HepG2 (cell line): Measurements from ENCODE around the gene SLC20A1.

Source experiments
- BHLHE40 ChIP-seq: IDR thresholded peaks from 2 replicates; pipeline ENCODE4 v1.6.1; 2011; ENCODE audit warnings: low read length, improper control_type of control experiment
- CC2D1A ChIP-seq: sonication (generic); formaldehyde crosslinking; IDR thresholded peaks from 2 replicates; pipeline ENCODE4 v1.8.1; 2023; ENCODE audit warnings: mild to moderate bottlenecking, missing genetic modification reagents
- FUBP1 ChIP-seq: sonication (generic); formaldehyde crosslinking; IDR thresholded peaks from 2 replicates; pipeline ENCODE4 v1.5.1; 2020; ENCODE audit warnings: missing genetic modification reagents, mild to moderate bottlenecking, borderline replicate concordance
- GPN1 ChIP-seq: sonication (generic); formaldehyde crosslinking; IDR thresholded peaks from 2 replicates; pipeline ENCODE4 v1.5.1; 2020; ENCODE audit warnings: missing genetic modification reagents, borderline replicate concordance
- IRF2 ChIP-seq: IDR thresholded peaks from 2 replicates; pipeline ENCODE4 v1.6.1; 2018; ENCODE audit warnings: missing genetic modification reagents, missing compliant biosample characterization
- POLR2A ChIP-seq, 2 experiments: IDR thresholded peaks; 2 replicates each; pipeline ENCODE4 v1.6.1; 2011; ENCODE audit warnings: low read depth in 2 of 2, low read length in 2 of 2, mild to moderate bottlenecking in 1 of 2, moderate library complexity in 1 of 2; ENCODE audit not compliant: insufficient read depth in 1 of 2
- POLR2AphosphoS5 ChIP-seq: IDR thresholded peaks from 2 replicates; pipeline ENCODE4 v1.6.1; 2012; ENCODE audit warnings: low read depth, low read length
- TOE1 ChIP-seq: sonication (generic); formaldehyde crosslinking; IDR thresholded peaks from 2 replicates; pipeline ENCODE4 v1.4.0; 2020; ENCODE audit warnings: mild to moderate bottlenecking, missing genetic modification reagents
- ZBTB40 ChIP-seq, 2 experiments: fragments of 450-650 bp in 1 of 2; sonication (generic) in 1 of 2; formaldehyde crosslinking in 1 of 2; IDR thresholded peaks; 2 replicates each; pipeline versions ENCODE4 v1.6.1 to v1.8.0; 2016 to 2022; ENCODE audit warnings: antibody characterized with exemption in 1 of 2, mild to moderate bottlenecking in 1 of 2, missing genetic modification reagents in 1 of 2
- ZNF224 ChIP-seq: sonication (generic); formaldehyde crosslinking; IDR thresholded peaks from 2 replicates; pipeline ENCODE4 v1.5.0; 2020; ENCODE audit warnings: mild to moderate bottlenecking, missing genetic modification reagents
- ZNF274 ChIP-seq: sonication (generic); formaldehyde crosslinking; IDR thresholded peaks from 2 replicates; pipeline ENCODE4 v1.5.1; 2020; ENCODE audit warnings: mild to moderate bottlenecking, missing genetic modification reagents
- ZNF282 ChIP-seq: fragments of 450-650 bp; IDR thresholded peaks from 2 replicates; pipeline ENCODE4 v1.6.1; 2018; ENCODE audit not compliant: partially characterized antibody
- ZNF652 ChIP-seq: IDR thresholded peaks from 2 replicates; pipeline ENCODE4 v1.6.1; 2016; ENCODE audit warnings: low read depth, borderline replicate concordance
- TF ChIP-seq, protein P1 (sequence below): sonication (generic); formaldehyde crosslinking; IDR thresholded peaks from 2 replicates; pipeline ENCODE4 v1.5.0; 2020; ENCODE audit warnings: mild to moderate bottlenecking, missing genetic modification reagents, moderate library complexity

- TF ChIP-seq ZBTB40 (IDR thresholded peaks at IDR 0.05) (no peak), ZBTB40 (CRISPR knock-in tag; IDR thresholded peaks at IDR 0.05) (no peak), ZNF224 (CRISPR knock-in tag) (no peak), POLR2AphosphoS5 (no peak), ZNF652 (CRISPR knock-in tag) (no peak), ZNF274 (CRISPR knock-in tag) (0 out of 2 replicates have a peak, but pooled peaks have one; percentile 10), ZNF282 (no peak), TOE1 (CRISPR knock-in tag) (no peak), CC2D1A (no peak), IRF2 (CRISPR knock-in tag) (0 out of 2 replicates have a peak, but pooled peaks have one; percentile 55), BHLHE40 (peak; percentile 54; the same call in 1 of the 2 replicates), GPN1 (CRISPR knock-in tag) (no peak), POLR2A (IDR thresholded peaks at IDR 0.05; ENCODE audit: insufficient read depth in 1 of 2, low read depth in 2 of 2, low read length in 2 of 2) (no peak), FUBP1 (CRISPR knock-in tag) (no peak)
- TF ChIP-seq, protein P1, sequence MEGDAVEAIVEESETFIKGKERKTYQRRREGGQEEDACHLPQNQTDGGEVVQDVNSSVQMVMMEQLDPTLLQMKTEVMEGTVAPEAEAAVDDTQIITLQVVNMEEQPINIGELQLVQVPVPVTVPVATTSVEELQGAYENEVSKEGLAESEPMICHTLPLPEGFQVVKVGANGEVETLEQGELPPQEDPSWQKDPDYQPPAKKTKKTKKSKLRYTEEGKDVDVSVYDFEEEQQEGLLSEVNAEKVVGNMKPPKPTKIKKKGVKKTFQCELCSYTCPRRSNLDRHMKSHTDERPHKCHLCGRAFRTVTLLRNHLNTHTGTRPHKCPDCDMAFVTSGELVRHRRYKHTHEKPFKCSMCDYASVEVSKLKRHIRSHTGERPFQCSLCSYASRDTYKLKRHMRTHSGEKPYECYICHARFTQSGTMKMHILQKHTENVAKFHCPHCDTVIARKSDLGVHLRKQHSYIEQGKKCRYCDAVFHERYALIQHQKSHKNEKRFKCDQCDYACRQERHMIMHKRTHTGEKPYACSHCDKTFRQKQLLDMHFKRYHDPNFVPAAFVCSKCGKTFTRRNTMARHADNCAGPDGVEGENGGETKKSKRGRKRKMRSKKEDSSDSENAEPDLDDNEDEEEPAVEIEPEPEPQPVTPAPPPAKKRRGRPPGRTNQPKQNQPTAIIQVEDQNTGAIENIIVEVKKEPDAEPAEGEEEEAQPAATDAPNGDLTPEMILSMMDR (CRISPR knock-in tag) = peak; percentile 32; the same call in 1 of the 2 replicates
Measured at GRCh38 chr2:112712903-112713584, 67.3 kb downstream of the SLC20A1 start.
